H9 (cell line): ENCODE measurements around the gene GREB1L. TPM values are rescaled to one million over a fixed set of nuclear protein-coding genes. Genes with fewer than 3 reads are reported as not detected.

Source experiments
- DNase-seq: peaks from one replicate; pipeline ENCODE4 v3.0.0-alpha.2; 2017
- H2AFZ ChIP-seq: one replicate; pipeline ENCODE4 v1.6.1; 2013; ENCODE audit warnings: mild to moderate bottlenecking, low read length, control low read depth, moderate library complexity
- H2AK5ac ChIP-seq: 2 replicates; pipeline ENCODE4 v1.6.1; 2013; ENCODE audit warnings: low read length, control low read depth, mixed read lengths; ENCODE audit not compliant: insufficient read length
- H2BK120ac ChIP-seq: one replicate; pipeline ENCODE4 v1.6.1; 2013; ENCODE audit warnings: low read depth, mild to moderate bottlenecking, low read length, control low read depth, inconsistent platforms; ENCODE audit not compliant: poor library complexity, severe bottlenecking
- H2BK12ac ChIP-seq: 2 replicates; pipeline ENCODE4 v1.6.1; 2013; ENCODE audit warnings: low read length, control low read depth, mixed read lengths, low read depth; ENCODE audit not compliant: insufficient read length
- H2BK15ac ChIP-seq: 2 replicates; pipeline ENCODE4 v1.6.1; 2013; ENCODE audit warnings: low read depth, low read length, control low read depth
- H2BK20ac ChIP-seq: one replicate; pipeline ENCODE4 v1.6.1; 2013; ENCODE audit warnings: low read depth, mild to moderate bottlenecking, low read length, control low read depth, inconsistent platforms; ENCODE audit not compliant: poor library complexity, severe bottlenecking
- H2BK5ac ChIP-seq: 2 replicates; pipeline ENCODE4 v1.6.1; 2013; ENCODE audit warnings: low read length, control low read depth, mixed read lengths; ENCODE audit not compliant: insufficient read length
- H3K14ac ChIP-seq: 2 replicates; pipeline ENCODE4 v1.6.1; 2013; ENCODE audit warnings: low read length, control low read depth; ENCODE audit not compliant: insufficient read depth
- H3K18ac ChIP-seq: 2 replicates; pipeline ENCODE4 v1.6.1; 2013; ENCODE audit warnings: low read depth, mild to moderate bottlenecking, mixed read lengths, low read length, control low read depth; ENCODE audit not compliant: insufficient read length
- H3K23ac ChIP-seq: 2 replicates; pipeline ENCODE4 v1.6.1; 2013; ENCODE audit warnings: low read length, control low read depth, mixed read lengths, low read depth; ENCODE audit not compliant: insufficient read length
- H3K23me2 ChIP-seq: 2 replicates; pipeline ENCODE4 v1.6.1; 2013; ENCODE audit warnings: low read depth, mild to moderate bottlenecking, mixed read lengths, low read length, control low read depth; ENCODE audit not compliant: insufficient read length, poor library complexity, severe bottlenecking
- H3K27ac ChIP-seq: 2 replicates; pipeline ENCODE4 v1.5.1; 2013; ENCODE audit warnings: low read length, control low read depth, mixed read lengths, low read depth; ENCODE audit not compliant: insufficient read length
- H3K27me3 ChIP-seq: 2 replicates; pipeline ENCODE4 v1.6.1; 2013; ENCODE audit warnings: low read length, control low read depth, inconsistent platforms; ENCODE audit not compliant: insufficient read depth
- H3K4ac ChIP-seq: 2 replicates; pipeline ENCODE4 v1.6.1; 2013; ENCODE audit warnings: low read depth, mild to moderate bottlenecking, control low read depth, inconsistent platforms, low read length, moderate library complexity
- H3K4me1 ChIP-seq: 2 replicates; pipeline ENCODE4 v1.6.1; 2013; ENCODE audit warnings: low read length, control low read depth, inconsistent platforms; ENCODE audit not compliant: insufficient read depth
- H3K4me2 ChIP-seq: 2 replicates; pipeline ENCODE4 v1.6.1; 2013; ENCODE audit warnings: low read length, control low read depth, mixed read lengths; ENCODE audit not compliant: insufficient read length, insufficient read depth
- H3K56ac ChIP-seq: 2 replicates; pipeline ENCODE4 v1.6.1; 2013; ENCODE audit warnings: low read depth, mild to moderate bottlenecking, mixed read lengths, low read length, control low read depth; ENCODE audit not compliant: insufficient read length
- H3K79me1 ChIP-seq: 2 replicates; pipeline ENCODE4 v1.6.1; 2013; ENCODE audit warnings: low read depth, mild to moderate bottlenecking, moderate library complexity, low read length, control low read depth, inconsistent platforms; ENCODE audit not compliant: insufficient read depth, poor library complexity, severe bottlenecking
- H3K79me2 ChIP-seq: 2 replicates; pipeline ENCODE4 v1.6.1; 2013; ENCODE audit warnings: low read length, control low read depth, inconsistent platforms; ENCODE audit not compliant: insufficient read depth
- H3K9ac ChIP-seq: 2 replicates; pipeline ENCODE4 v1.6.1; 2013; ENCODE audit warnings: low read length, control low read depth, mixed read lengths; ENCODE audit not compliant: insufficient read length; ENCODE audit errors: extremely low read depth
- H3K9me3 ChIP-seq: one replicate; pipeline ENCODE4 v1.6.1; 2013; ENCODE audit warnings: low read depth, low read length, inconsistent platforms; ENCODE audit not compliant: control insufficient read depth
- H3T11ph ChIP-seq: one replicate; pipeline ENCODE4 v1.6.1; 2013; ENCODE audit warnings: mild to moderate bottlenecking, low read length, control low read depth, inconsistent platforms
- H4K20me1 ChIP-seq: one replicate; pipeline ENCODE4 v1.6.1; 2013; ENCODE audit not compliant: control insufficient read depth, insufficient read length, insufficient read depth
- H4K5ac ChIP-seq: 2 replicates; pipeline ENCODE4 v1.6.1; 2013; ENCODE audit warnings: low read depth, mild to moderate bottlenecking, mixed read lengths, low read length, control low read depth; ENCODE audit not compliant: insufficient read length
- H4K8ac ChIP-seq: replicated peaks from 2 replicates; pipeline ENCODE4 v1.6.1; 2013; ENCODE audit warnings: low read length, control low read depth, mixed read lengths, low read depth; ENCODE audit not compliant: insufficient read length
- H4K91ac ChIP-seq: 2 replicates; pipeline ENCODE4 v1.6.1; 2013; ENCODE audit warnings: low read depth, mild to moderate bottlenecking, moderate library complexity, mixed read lengths, low read length, control low read depth; ENCODE audit not compliant: insufficient read length
- H3K27ac Mint-ChIP-seq, 3 experiments: 2 replicates in 2 of 3; 3 replicates in 1 of 3; pipeline ENCODE4 v1.8.0; 2020 to 2021; ENCODE audit warnings: mixed read lengths in 3 of 3, mild to moderate bottlenecking in 1 of 3, moderate library complexity in 1 of 3
- H3K27me3 Mint-ChIP-seq: 2 replicates; pipeline ENCODE4 v1.8.0; 2021; ENCODE audit warnings: low read depth, mild to moderate bottlenecking, moderate library complexity, mixed read lengths
- H3K36me3 Mint-ChIP-seq, 3 experiments: 2 replicates in 2 of 3; 3 replicates in 1 of 3; pipeline ENCODE4 v1.8.0; 2020 to 2021; ENCODE audit warnings: low read depth in 3 of 3, mixed read lengths in 3 of 3; ENCODE audit not compliant: insufficient read depth in 1 of 3
- H3K4me1 Mint-ChIP-seq, 2 experiments: 2 replicates each; pipeline ENCODE4 v1.8.0; 2020; ENCODE audit warnings: mixed read lengths in 2 of 2
- H3K4me3 Mint-ChIP-seq, 2 experiments: 2 replicates in 1 of 2; 3 replicates in 1 of 2; pipeline ENCODE4 v1.8.0; 2020 to 2021; ENCODE audit warnings: mild to moderate bottlenecking in 2 of 2, mixed read lengths in 2 of 2, moderate library complexity in 1 of 2
- H3K9me3 Mint-ChIP-seq, 2 experiments: 2 replicates in 1 of 2; 3 replicates in 1 of 2; pipeline ENCODE4 v1.8.0; 2020; ENCODE audit warnings: mild to moderate bottlenecking in 2 of 2, mixed read lengths in 2 of 2, moderate library complexity in 1 of 2
- CTCF ChIP-seq: fragments of 200-600 bp; sonication (generic); conservative IDR thresholded peaks from 3 replicates; pipeline ENCODE4 v1.8.0; 2021; ENCODE audit warnings: antibody characterized with exemption, mild to moderate bottlenecking
- total RNA-seq: library from RNA; stranded (reverse); gene quantifications from 2 replicates; pipeline ENCODE4 v1.2.1, GENCODE V29; 2021

The GREB1L gene
- total RNA-seq, 1 experiment from 2014 or later: 2.7 TPM

GRCh38 chr18:21448299-21448698 is 206.3 kb downstream of the GREB1L start:
- H3K18ac ChIP-seq: no peak overlapping the region
- no peak overlapping the region for H3K14ac ChIP-seq
- no peaks in the 10 kb centered on the region for H3K79me2 ChIP-seq
- H3K4me2 ChIP-seq: no peak overlapping the region
- no peak overlapping the region for H2BK15ac ChIP-seq
- no peak overlapping the region for H2AK5ac ChIP-seq
- H3K4ac ChIP-seq: no peak overlapping the region
- no peak overlapping the region for H4K91ac ChIP-seq
- Mint-ChIP-seq H3K27ac (no peak overlapping the region), H3K36me3 (no peaks in the 10 kb centered on the region; a peak in 1 of 7 replicates), H3K4me3 (no peak overlapping the region), H3K4me1 (peaks cover 0 to 13% of the 10 kb centered on the region in 2 experiments), H3K9me3 (no peaks in the 10 kb centered on the region), H3K27me3 (peaks cover 12% of the 10 kb centered on the region)
- TF ChIP-seq CTCF: no peak
- no peaks in the 10 kb centered on the region for H3K79me1 ChIP-seq
- H3K27me3 ChIP-seq: no peaks in the 10 kb centered on the region
- no peak overlapping the region for H2BK12ac ChIP-seq
- H3K56ac ChIP-seq: no peak overlapping the region
- no peaks in the 10 kb centered on the region for H3K9me3 ChIP-seq
- H3K9ac ChIP-seq: no peak overlapping the region
- no peak overlapping the region for H2BK120ac ChIP-seq
- H3K23ac ChIP-seq: no peak overlapping the region
- H3T11ph ChIP-seq: no peak overlapping the region
- DNase-seq: no peak
- no peak overlapping the region for H3K27ac ChIP-seq
- no peaks in the 10 kb centered on the region for H3K23me2 ChIP-seq
- no peak overlapping the region for H2BK5ac ChIP-seq
- no peaks in the 10 kb centered on the region for H3K4me1 ChIP-seq
- no peak overlapping the region for H2AFZ ChIP-seq
- H4K5ac ChIP-seq: no peak overlapping the region
- no peak overlapping the region for H4K8ac ChIP-seq
- H4K20me1 ChIP-seq: no peaks in the 10 kb centered on the region
- H2BK20ac ChIP-seq: no peak overlapping the region
